ENCODE results near the gene HDAC9. TPM values are rescaled to one million over a fixed set of nuclear protein-coding genes. Genes with fewer than 3 reads are reported as not detected.

The HDAC9 gene
- total RNA-seq, 1 experiment from 2014 or later: 20.3 TPM

- in situ Hi-C loops (cut with HindIII; ENCODE audit: low pct_unique_long_range_greater_than_20kb, low sequenced_read_pairs): no loop called here
Measured at GRCh38 chr7:18538554-18539250, 43.2 kb downstream of the HDAC9 start.

GRCh38 chr7:18540396-18540795, 44.8 kb downstream of the HDAC9 start:
- in situ Hi-C loops (cut with HindIII; ENCODE audit: low pct_unique_long_range_greater_than_20kb, low sequenced_read_pairs): no loop called here
- DNase-seq (ENCODE audit: low read depth, low spot score): no peak

More at GRCh38 chr7:18538554-18539250, 43.2 kb downstream of the HDAC9 start:
- no peak for DNase-seq (ENCODE audit: low read depth, low spot score)

GRCh38 chr7:18541181-18541870, 45.8 kb downstream of the HDAC9 start:
- in situ Hi-C loops (cut with HindIII; ENCODE audit: low pct_unique_long_range_greater_than_20kb, low sequenced_read_pairs): no loop called here
- no peak for DNase-seq (ENCODE audit: low read depth, low spot score)

DNA sequence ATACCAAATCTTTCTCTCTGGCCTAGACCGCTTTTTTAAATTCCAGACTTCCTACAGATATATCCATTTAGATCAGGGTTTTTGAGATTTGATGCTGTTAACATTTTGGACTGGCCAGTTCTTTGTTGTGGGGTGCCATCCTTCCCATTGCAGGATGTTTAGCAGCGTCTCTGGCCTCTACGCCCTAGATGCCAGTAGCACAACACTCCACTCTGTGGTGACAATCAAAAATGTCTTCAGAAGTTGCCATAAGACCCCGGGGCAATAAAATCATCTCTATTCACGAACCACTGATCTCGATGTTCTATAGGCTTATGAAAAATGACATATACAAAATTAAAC, 46.3 kb downstream of the HDAC9 start:
- in situ Hi-C loops (cut with HindIII; ENCODE audit: low pct_unique_long_range_greater_than_20kb, low sequenced_read_pairs): no loop called here

GRCh38 chr7:18546576-18546975, 51.0 kb downstream of the HDAC9 start:
- DNase-seq (ENCODE audit: low read depth, low spot score): no peak
- in situ Hi-C loops (cut with HindIII; ENCODE audit: low pct_unique_long_range_greater_than_20kb, low sequenced_read_pairs): no loop called here

More for the DNA sequence above, 46.3 kb downstream of the HDAC9 start:
- DNase-seq (ENCODE audit: low read depth, low spot score): no peak

GRCh38 chr7:18547509-18548187, 52.1 kb downstream of the HDAC9 start:
- no peak for DNase-seq (ENCODE audit: low read depth, low spot score)
- in situ Hi-C loops (cut with HindIII; ENCODE audit: low pct_unique_long_range_greater_than_20kb, low sequenced_read_pairs): no loop called here

DNA sequence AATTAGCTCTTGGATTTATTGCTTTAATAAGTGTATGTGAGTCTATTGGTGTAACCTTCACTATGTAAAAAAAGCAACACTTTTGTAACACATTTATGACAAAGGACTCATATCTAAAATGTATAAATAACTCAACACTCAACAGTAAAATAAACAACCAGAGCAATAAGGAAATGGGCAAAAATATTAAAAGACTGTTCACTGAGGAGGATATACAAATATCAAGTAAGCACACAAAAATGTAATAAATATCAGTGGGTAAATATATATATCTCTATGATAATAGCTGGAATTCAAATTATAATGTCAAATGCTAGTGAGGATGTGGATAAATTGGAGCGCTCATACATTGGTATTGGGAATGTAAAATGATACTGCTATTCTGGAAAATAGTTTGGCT, 53.0 kb downstream of the HDAC9 start:
- DNase-seq (ENCODE audit: low read depth, low spot score): no peak
- in situ Hi-C loops (cut with HindIII; ENCODE audit: low pct_unique_long_range_greater_than_20kb, low sequenced_read_pairs): no loop called here

DNA sequence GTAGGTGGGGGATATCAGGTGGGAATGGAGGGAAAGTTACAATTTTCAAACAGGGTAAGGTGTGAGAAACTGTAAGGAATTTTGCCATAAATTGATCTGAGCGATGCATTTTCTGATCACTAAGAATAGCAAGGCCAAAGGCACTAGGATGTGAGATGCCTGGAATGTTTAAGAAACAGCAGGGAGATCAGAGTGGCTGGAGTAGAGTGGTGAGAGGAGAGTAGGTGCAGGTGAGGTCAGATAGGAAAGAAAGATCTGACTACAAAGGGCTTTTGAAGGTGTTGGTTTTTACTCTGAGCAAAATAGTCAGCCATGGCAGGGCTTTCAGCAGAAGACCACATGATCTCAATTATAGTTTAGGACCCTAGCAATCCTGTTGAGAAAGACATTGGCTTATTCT, 55.0 kb downstream of the HDAC9 start:
- in situ Hi-C loops (cut with HindIII; ENCODE audit: low pct_unique_long_range_greater_than_20kb, low sequenced_read_pairs): no loop called here

GRCh38 chr7:18552316-18552916, 56.9 kb downstream of the HDAC9 start:
- in situ Hi-C loops (cut with HindIII; ENCODE audit: low pct_unique_long_range_greater_than_20kb, low sequenced_read_pairs): no loop called here
- no peak for DNase-seq (ENCODE audit: low read depth, low spot score)

More for the DNA sequence above, 55.0 kb downstream of the HDAC9 start:
- no peak for DNase-seq (ENCODE audit: low read depth, low spot score)

DNA sequence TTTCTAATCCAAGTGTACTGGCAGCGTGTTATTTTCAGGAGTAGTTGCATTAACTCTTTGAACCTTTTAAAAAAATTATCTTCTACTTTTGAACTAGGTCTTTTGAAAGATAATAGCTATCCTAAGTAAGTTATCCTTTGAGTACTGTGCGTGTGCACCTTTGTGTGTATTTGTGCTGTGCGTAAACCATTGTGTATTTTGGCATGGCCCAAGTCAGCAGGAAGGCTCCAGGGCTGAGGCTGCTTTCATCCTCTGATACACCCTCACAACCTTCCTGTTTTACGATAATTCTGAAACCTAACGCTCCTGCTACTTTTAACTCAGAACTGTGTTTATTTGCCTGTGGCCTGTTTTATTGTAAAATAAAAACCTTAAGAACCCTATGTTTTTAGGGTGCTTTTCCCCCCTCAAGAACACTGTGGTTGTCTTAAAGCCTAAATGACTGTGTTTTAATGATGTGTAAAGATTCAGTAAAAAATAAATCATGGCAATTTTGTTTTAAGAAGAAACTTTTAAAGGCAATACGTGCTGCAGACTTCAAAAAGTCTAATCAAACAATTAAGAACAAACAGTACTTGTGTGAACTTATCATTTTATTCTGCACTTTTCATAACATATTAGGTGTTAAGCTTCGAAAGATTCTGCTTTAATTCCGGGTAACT, 57.5 kb downstream of the HDAC9 start:
- in situ Hi-C loops (cut with HindIII; ENCODE audit: low pct_unique_long_range_greater_than_20kb, low sequenced_read_pairs): no loop called here
- DNase-seq (ENCODE audit: low read depth, low spot score): no peak

DNA sequence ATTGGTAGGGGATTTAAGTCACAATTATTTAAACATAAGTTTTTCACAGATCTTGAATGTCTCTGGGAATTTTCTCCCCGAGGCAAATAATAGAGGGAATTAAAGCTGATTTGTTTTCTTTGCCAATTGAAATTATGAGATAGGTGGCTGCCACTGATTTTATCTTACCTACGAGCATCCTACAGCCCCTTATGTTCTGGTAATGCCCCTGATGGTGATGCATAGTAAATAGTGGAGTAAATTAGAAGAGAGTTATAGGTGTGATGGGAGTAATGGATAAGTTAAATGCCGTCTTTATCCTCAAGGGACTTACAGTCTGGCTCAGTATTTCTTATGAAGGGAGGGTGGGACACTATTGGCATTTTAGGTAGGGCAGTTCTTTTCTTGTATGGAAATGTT, 58.1 kb downstream of the HDAC9 start:
- DNase-seq (ENCODE audit: low read depth, low spot score): no peak
- in situ Hi-C loops (cut with HindIII; ENCODE audit: low pct_unique_long_range_greater_than_20kb, low sequenced_read_pairs): no loop called here

- DNase-seq (ENCODE audit: low read depth, low spot score): no peak
- in situ Hi-C loops (cut with HindIII; ENCODE audit: low pct_unique_long_range_greater_than_20kb, low sequenced_read_pairs): no loop called here
Measured at GRCh38 chr7:18555120-18555519, 59.6 kb downstream of the HDAC9 start.

- in situ Hi-C loops (cut with HindIII; ENCODE audit: low pct_unique_long_range_greater_than_20kb, low sequenced_read_pairs): no loop called here
- no peak for DNase-seq (ENCODE audit: low read depth, low spot score)
Measured at GRCh38 chr7:18555968-18556367, 60.4 kb downstream of the HDAC9 start.

GRCh38 chr7:18558503-18558902, 63.0 kb downstream of the HDAC9 start:
- DNase-seq (ENCODE audit: low read depth, low spot score): no peak
- in situ Hi-C loops (cut with HindIII; ENCODE audit: low pct_unique_long_range_greater_than_20kb, low sequenced_read_pairs): no loop called here

GRCh38 chr7:18558910-18559309, 63.4 kb downstream of the HDAC9 start:
- in situ Hi-C loops (cut with HindIII; ENCODE audit: low pct_unique_long_range_greater_than_20kb, low sequenced_read_pairs): no loop called here
- no peak for DNase-seq (ENCODE audit: low read depth, low spot score)

DNA sequence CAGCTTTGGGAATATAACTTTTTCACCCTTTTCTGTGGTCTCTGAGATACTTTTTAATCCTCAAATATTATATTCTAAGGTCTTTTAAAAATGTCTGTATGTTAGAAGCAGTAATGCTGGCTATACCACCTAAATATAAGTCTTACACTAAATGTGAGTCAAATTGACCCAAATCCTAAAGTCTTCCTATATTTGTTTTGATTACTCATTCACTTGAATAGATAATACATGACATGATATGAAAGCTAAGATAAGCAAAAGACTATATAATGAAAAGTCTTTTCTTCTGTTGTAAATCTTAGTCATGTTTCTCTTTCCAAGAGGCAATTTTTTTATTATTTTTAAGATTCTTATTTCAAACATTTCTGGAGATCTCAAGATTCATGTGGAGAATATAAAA, 64.2 kb downstream of the HDAC9 start:
- in situ Hi-C loops (cut with HindIII; ENCODE audit: low pct_unique_long_range_greater_than_20kb, low sequenced_read_pairs): no loop called here
- DNase-seq (ENCODE audit: low read depth, low spot score): no peak

DNA sequence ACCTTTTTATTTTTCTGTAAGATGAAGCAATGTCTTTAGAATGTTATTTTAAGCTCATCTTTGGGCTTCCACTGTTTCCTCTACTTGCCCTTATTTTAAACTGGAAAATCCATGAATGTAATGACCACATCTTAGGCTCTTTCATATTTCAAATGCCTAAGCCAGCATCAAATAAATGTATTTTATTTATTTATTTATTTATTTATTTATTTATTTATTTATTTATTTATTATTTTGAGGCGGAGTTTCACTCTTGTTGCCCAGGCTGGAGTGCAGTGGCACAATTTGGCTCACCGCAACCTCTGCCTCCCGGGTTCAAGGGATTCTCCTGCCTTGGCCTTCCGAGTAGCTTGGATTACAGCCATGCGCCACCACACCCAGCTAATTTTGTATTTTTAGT, 69.2 kb downstream of the HDAC9 start:
- DNase-seq (ENCODE audit: low read depth, low spot score): no peak
- in situ Hi-C loops (cut with HindIII; ENCODE audit: low pct_unique_long_range_greater_than_20kb, low sequenced_read_pairs): no loop called here

- no peak for DNase-seq (ENCODE audit: low read depth, low spot score)
- in situ Hi-C loops (cut with HindIII; ENCODE audit: low pct_unique_long_range_greater_than_20kb, low sequenced_read_pairs): no loop called here
Measured at GRCh38 chr7:18565337-18565736, 69.8 kb downstream of the HDAC9 start.

Measured in SK-MEL-5 (cell line).